Renal cortical epithelial cell (primary cell): ENCODE measurements around the gene ZSCAN26. TPM values are rescaled to one million over a fixed set of nuclear protein-coding genes. Genes with fewer than 3 reads are reported as not detected.
"Not testable (repeated sequence)": the region's sequence is repeated elsewhere in the genome, so short reads cannot be mapped to it uniquely, and the experiment has no call there.

Experiments
- DNase-seq: peaks from one replicate; pipeline ENCODE4 v3.0.0-alpha.2; 2011; ENCODE audit warnings: low read depth
- total RNA-seq: library from RNA; depleted of rRNA; stranded (reverse); fragments of >200 nt; gene quantifications from 2 replicates; pipeline ENCODE4 v1.2.3, GENCODE V29; 2014

The ZSCAN26 gene
- total RNA-seq, 1 donor from 2014 or later = 27.0 TPM

DNA sequence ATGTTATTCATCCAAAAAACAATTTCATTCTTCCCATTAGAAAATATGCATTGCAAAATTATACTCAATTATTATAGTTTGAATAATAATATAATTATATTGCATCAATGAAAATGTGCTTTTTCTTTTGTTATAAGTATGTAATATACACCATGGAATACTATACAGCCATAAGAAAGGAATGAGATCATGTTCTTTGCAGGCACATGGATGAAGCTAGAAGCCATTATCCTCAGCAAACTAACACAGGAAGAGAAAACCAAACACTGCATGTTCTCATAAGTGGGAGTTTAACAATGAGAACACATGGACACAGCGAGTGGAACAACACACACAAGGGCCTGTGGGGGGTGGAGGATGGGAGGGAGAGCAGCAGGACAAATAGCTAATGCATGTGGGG lies 9.9 kb upstream of the ZSCAN26 start:
- DNase-seq = no peak

DNA sequence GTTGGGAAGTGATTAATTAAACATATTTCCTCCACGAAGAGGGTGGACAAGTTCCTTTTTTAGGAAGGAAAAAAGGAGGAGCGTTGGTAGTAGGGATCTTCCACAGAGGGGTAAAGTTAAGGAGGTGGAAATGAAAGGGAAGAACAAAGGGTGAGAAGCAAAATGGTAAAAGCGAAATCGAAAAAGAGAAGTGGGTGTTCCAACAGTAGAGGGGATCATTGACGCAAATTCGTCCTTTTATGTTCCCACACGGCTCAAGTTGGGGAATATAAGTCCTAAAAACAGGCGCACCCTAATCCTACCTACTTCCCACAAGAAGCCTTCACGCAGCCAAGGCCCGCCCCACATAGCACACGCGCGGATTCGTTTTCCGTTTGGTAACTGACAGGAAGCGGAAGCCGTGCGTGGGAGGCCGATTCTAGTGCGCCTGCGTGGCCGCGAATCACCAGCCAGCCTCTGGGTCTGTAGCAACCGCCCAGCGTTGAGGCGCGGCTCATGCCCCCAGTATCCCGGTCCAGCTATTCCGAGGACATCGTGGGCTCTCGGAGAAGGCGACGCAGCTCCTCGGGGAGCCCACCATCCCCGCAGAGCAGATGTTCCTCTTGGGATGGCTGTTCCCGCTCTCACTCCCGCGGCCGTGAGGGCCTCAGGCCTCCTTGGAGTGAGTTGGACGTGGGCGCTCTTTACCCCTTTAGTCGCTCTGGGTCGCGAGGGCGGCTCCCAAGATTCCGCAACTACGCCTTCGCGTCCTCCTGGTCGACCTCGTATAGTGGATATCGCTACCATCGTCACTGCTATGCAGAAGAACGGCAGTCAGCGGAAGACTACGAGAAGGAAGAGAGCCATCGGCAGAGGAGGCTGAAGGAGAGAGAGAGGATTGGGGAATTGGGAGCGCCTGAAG lies 7.8 kb upstream of the ZSCAN26 start, which contains the start of gene NKAPL:
Gene NKAPL (plus strand): TSS at position 421 of the 901 bp plus-strand sequence. CDS start 75 bp downstream, at position 496.
- DNase-seq = peak; percentile 40

DNA sequence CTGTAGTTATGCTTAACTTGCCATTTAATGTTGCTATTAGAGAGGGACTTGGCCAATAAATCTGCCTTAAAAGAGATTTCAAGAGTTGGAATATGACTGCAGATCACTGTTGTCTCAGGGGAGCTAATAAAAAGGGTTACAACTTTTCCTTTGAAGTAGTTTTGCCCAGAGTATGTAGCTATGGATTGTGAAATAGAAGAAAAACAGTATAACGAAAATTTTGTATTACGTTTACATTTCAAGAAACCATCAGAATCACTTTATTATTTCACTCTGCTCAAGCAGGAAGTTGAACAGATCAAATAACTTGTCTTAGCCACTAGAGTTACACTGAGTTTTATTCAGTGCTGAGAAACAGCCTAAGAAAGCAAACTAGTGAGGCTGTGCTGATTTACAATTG lies 3.0 kb upstream of the ZSCAN26 start:
- no peak for DNase-seq

DNA sequence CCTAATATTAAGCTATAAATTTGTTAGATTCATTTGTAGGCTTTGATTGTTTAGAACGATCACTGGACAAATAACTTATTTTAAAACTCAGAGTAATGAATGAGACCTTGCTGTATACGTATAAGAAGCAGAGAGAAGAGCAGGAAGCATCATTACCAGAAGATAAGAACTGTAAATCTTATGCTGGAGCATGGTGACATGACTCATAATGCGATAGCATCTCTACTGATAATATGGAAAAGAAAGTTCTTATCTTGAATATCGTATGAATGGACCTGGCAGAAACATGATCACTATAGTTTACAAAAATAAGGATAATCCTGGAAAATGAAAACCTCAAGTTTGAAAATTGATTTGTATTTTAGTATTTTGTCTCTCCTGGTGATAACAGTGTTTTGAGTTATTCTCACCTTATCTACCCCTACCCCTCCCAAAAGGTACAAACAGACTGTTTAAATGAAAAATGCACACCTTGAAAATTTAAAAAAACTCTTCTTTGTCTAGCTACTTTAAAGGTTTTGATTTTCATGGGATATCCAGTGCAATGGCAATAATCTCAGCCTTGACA lies 2.0 kb upstream of the ZSCAN26 start:
- no peak for DNase-seq

- DNase-seq = no peak
Measured at GRCh38 chr6:28266563-28266961, 381 bp upstream of the ZSCAN26 start.

- no peak for DNase-seq
Measured at GRCh38 chr6:28267695-28268059, 734 bp downstream of the ZSCAN26 start.

- DNase-seq = peak; percentile 92
Measured at GRCh38 chr6:28269492-28269891, 2.5 kb downstream of the ZSCAN26 start.

- DNase-seq = no peak
Measured at GRCh38 chr6:28274888-28275287, 7.9 kb downstream of the ZSCAN26 start.

DNA sequence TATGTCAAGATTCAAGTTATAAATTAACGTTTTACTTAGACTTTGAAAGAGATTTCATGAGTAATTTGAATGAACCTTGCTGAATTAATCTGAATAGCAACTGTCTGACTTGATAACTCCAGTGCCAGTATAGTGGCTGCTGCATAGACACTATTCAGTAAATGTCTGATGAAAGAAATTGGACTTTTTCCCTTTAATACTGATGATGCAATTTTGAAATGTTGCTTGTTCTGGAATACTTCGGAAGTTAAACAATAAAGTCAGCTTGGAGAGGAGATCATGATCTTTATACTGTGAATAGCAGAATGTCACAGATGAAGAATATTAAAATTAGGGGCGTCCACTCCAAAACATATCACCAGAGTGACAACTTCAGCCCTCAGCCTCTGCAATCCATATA lies 10.8 kb downstream of the ZSCAN26 start:
- DNase-seq = no peak

- DNase-seq = no peak
Measured at GRCh38 chr6:28280595-28281287, 13.8 kb downstream of the ZSCAN26 start.

DNA sequence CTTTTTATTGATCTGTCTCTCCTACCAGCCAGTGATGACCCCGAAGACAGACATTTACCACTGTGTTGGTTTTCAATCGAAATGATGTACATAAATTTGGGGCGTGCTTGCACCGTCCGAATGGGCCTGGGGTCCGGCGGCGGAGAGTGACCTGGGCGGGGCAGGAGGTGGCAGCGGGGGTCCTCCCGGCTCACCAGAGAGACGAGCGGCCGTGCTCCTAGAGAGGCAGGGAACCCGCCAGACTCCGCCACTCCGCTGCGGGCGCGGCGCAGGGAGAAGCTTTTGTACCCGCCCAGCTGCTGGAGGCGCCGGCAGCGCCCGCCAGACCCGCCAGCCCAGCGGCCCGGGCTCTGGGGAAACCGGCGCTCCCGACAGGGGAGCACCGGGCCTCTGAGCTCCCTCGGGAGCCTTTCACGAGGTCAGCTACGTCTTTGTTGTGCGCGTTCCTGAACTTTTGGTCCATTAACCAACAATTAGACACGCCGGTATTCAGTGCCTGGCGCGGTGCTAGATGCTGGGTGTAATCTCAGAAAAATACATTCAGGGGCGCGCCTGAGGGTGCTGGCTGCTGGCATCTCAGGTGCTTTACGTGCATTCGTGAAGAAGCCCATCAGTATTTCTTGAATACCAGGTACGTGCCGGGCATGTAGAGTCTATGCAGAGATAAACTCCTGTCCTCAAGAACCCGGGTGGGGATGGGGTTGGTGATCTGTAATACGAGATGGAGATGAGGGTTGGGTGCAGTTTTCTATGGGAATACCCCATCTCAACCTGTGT lies 14.5 kb downstream of the ZSCAN26 start, which contains the start of gene PGBD1:
Gene PGBD1 (plus strand): TSS at position 285 of the 777 bp plus-strand sequence. CDS start 2,242 bp downstream, outside the sequence.
- DNase-seq = peak; percentile 27

- DNase-seq = no peak
Measured at GRCh38 chr6:28282926-28283325, 16.0 kb downstream of the ZSCAN26 start.

GRCh38 chr6:28291573-28291972 lies 24.6 kb downstream of the ZSCAN26 start:
- DNase-seq = no peak

DNA sequence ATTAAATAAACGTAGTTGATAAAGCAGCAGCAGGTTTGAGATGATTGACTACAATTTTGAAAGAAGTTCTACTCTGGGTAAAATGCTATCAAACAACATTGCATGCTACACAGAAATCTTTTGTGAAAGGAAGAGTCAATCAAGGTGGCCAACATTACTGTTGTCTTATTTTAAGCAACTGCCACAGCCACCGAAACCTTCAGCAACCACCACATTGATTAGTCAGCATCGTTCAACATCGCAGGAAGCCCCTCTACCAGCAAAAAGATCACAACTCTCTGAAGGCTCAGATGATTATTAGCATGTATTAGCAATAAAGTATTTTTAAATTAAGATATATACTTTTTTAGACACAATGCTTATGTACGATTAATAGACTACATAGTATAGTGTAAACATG lies 28.4 kb downstream of the ZSCAN26 start:
- no peak for DNase-seq

GRCh38 chr6:28296520-28297060 lies 29.6 kb downstream of the ZSCAN26 start:
- no peak for DNase-seq

DNA sequence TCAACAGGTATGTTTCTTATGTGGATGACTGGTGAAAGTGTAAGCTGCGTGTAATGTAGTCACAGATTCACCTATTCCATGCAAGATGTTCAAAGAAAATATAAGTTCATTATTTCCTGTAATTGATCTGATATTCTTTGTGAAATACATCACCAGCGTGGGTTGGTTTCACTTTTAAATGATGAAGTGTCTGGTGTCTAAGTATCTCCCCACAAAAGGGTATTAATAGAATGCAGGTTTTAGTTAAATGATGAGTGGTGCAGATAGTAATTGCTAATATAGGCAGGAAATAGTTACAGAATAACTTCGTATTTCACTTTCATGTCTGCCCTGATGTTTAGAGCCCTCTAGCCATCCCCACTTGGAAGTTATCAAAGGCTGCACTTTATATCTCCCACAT lies 36.6 kb downstream of the ZSCAN26 start:
- no peak for DNase-seq

DNA sequence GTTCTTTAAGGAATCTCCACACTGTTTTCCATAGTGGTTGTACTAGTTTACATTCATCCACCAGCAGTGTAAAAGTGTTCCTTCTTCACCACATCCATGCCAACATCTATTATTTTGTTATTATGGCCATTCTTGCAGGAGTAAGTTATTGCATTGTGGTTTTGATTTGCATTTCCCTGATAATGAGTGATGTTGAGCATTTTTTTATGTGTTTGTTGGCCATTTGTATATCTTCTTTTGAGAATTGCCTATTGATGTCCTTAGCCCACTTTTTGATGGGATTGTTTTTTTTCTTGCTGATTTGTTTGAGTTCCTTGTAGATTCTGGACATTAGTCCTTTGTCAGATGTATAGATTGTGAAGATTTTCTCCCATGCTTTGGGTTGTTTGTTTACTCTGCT lies 39.4 kb downstream of the ZSCAN26 start:
- DNase-seq = not testable (repeated sequence)

GRCh38 chr6:28311139-28311823 lies 44.3 kb downstream of the ZSCAN26 start:
- no peak for DNase-seq

DNA sequence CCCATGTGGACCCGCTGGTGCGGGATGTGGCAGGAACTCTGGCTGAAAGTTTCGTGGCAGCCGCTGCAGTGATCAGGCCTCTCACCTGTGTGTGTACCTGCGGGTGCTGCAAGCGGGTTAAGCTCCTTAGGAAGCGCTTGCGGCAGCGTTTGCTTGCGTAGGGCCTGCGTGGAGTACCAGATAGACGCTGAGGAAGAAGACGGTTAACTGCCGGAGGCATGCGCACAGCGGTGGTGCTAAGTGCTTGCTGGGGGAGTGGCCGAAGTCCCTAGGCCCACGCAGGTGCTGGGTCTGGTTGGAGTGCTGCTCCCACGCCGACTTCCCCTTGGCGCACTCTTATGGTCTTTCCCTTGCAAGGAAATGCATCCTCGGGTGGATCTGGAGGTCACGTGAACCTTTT lies 46.0 kb downstream of the ZSCAN26 start:
- DNase-seq = no peak

GRCh38 chr6:28315628-28316027 lies 48.7 kb downstream of the ZSCAN26 start:
- no peak for DNase-seq

DNA sequence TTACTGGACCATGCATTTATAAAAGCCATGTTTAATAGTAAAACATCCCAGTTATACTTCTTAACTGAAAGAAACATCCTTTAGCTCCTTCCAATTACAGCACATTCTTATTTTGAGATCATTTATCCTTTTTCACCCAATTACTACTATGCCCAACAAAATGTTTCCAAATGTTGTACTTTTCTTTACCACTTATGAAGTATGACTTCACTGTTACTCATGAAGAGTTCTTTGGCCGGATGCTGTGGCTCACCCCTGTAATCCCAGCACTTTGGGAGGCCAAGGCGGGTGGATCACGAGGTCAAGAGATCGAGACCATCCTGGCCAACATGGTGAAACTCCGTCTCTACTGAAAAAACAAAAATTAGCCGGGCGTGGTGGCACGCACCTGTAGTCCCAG lies 50.9 kb downstream of the ZSCAN26 start:
- not testable (repeated sequence) for DNase-seq
